H4 (cell line): ENCODE measurements around the gene MRFAP1L1. TPM values are rescaled to one million over a fixed set of nuclear protein-coding genes. Genes with fewer than 3 reads are reported as not detected.

ENCODE experiments used
- DNase-seq: peaks from one replicate; pipeline ENCODE4 v3.0.0-alpha.2; 2015; ENCODE audit warnings: low spot score
- total RNA-seq: library from RNA; depleted of rRNA; stranded (reverse); fragments of >200 nt; shearing (Covaris generic); gene quantifications from 2 replicates; pipeline ENCODE4 v1.2.3, GENCODE V29; 2014

MRFAP1L1 gene
- total RNA-seq, 1 experiment from 2014 or later: 118 TPM

- peak; percentile 91 for DNase-seq
Measured at GRCh38 chr4:6716018-6716911, 6.6 kb upstream of the MRFAP1L1 start, which contains the start of gene BLOC1S4. BLOC1S4 (plus strand) TSS chr4:6716174; CDS start chr4:6716210, 36 bp downstream.

DNA sequence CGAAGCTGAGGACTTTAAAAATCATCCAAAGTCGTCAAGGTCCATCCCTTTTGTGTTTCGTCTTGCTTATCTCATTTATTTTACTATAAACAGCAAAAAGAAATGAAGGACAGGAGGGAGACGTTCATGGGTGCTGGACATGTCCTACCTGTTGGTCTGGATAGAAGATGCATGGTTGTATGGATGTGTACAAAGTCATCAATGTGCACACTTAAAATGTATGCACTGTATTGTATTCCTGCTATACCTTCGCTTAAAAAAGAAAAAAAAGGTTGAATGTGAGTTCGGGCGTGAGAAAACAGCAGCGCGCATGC lies 6.0 kb upstream of the MRFAP1L1 start:
- no peak for DNase-seq

- no peak for DNase-seq
Measured at GRCh38 chr4:6714954-6715353, 5.3 kb upstream of the MRFAP1L1 start.

DNA sequence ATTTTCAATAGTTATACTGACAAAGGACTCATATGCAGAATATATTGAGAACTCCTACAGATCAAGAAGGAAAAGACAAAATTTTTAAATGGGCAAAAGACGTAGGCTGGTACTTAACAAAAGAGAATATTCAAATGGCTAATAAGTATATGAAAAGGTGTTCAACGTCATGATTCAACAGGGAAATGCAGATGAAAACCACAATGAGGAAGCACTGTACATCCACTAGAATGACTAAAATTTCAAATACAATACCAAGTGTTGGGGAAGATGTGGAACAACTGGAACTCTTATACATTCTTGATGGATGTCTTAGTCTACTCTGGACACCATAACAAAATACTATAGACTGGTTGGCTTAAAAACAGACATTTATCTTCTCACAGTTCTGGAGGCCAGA lies 1.3 kb upstream of the MRFAP1L1 start:
- DNase-seq: no peak

GRCh38 chr4:6710282-6710681 lies 617 bp upstream of the MRFAP1L1 start:
- DNase-seq: no peak

DNA sequence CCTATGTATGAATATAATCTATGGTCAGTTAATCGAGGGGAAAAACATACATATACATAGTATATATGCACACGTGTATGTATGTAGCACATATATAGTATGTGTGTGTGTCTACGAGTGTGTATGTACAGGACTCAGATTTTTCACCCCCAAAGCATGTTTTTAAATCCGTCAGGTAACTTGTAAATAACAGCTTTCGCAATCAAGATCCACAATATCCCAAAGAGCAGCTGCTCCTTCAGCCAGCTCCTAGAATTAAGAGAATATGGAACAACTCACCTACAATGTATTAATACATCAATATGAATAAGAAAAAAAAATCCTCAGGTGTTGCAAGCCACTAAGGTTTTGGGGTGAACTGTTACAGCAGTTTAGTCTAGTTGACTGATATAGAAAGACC lies 3.5 kb downstream of the MRFAP1L1 start:
- no peak for DNase-seq

DNA sequence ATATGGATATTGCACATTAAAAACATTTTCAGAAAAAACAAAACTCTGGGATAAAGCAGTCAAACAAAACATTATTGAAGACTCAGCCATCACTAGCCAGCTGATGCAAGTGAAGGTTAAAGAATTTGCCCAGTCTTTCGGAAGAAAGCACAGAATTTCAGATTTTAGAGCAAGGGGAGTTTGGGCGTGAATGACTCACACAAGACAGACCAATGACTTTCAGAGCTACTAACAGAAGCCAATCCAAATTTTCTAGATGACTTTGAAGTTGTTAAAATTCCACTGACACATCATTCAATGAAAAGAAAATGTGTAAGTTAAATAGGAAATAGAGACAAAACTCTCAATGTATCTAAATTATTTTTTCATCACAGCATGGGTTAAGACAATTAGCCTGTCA lies 4.0 kb downstream of the MRFAP1L1 start:
- DNase-seq: no peak

DNA sequence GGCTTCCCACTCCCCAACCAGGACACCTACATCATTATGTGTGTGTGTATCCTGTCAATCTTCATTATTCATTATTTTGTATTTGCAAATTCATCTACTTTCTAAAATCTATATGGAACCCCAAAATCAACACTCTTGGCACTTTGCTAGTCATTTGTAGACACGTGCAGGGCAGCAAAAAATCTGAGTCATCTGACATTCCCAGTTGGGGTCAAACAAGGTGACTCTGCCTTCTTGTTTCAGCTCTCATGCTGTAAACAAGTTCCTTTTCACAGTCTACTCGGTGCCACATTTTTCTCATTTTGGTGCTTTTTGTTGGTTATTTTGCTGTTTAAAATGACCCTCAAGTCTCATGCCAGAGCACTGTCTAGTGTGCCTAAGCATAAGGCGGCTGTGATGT lies 5.9 kb downstream of the MRFAP1L1 start:
- no peak for DNase-seq

- no peak for DNase-seq
Measured at GRCh38 chr4:6702761-6703160, 6.9 kb downstream of the MRFAP1L1 start.

DNA sequence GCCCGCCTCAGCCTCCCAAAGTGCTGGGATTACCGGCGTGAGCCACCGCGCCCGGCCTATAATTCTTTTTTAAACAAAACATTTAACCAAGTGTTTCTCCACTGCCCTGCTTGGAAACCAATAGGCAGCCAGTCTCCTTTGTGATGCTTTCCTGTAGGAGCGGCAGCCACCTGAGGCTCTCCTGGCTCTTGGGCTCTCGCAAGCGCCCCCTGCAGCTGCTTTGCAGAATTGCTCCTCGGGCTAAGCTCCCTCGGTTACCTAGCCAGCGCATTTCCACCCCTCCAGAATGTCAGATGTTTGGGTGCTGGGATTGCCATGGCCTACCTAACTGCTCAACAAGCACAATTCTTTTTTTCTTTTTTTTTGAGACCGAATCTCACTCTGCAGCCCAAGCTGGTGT lies 8.3 kb downstream of the MRFAP1L1 start:
- DNase-seq: no peak

DNA sequence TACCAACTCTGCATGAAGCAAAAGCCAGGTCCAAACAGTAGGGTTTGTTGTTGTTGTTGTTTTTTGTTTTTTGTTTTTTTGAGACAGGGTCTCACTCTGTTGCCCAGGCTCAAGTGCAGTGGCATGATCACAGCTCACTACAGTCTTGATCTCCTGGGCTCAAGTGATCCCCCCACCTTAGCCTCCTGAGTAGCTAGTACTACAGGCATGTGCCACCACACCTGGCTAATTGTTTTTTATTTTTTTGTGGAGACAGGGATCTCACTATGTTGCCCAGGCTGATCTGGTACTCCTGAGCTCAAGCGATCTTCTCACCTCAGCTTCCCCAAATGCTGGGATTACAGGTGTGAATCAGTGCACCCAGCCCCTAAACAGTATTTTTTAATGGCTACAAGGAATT lies 9.8 kb downstream of the MRFAP1L1 start:
- DNase-seq: no peak

- DNase-seq: no peak
Measured at GRCh38 chr4:6699388-6699787, 10.3 kb downstream of the MRFAP1L1 start.

DNA sequence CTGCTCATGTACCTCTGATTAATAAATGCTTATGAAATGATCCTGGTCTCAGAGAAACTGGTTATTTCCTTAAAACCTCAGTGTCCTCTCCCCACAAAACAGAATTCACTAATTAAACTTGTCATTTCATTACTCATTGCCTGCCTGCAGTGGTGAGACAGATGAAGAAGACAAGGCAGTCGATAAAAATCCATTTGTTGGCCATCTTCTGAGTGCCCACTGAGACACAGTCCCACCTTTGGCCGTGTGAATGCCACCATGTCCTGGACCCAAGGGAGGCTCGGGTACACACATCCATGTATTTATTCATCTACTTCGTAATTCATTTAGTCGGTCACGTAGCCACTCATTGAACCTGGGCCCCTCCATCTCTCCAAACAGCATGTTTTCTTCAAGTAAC lies 12.5 kb downstream of the MRFAP1L1 start:
- no peak for DNase-seq

DNA sequence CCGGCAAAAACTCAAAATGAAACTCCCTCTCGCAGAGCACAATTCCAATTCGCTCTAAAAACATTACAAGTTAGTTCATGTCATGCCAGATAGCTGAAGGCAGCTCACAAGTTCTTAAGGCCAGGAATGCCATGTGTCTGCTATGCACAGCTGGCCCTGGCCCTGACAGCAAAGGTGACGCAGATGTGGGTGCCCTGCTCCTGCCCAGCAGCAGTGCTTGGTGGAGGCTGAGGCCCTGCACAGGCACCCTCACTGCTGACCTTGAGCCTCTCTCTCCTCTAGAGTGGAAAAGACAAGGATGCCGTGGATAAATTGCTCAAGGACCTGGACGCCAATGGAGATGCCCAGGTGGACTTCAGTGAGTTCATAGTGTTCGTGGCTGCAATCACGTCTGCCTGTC lies 13.1 kb downstream of the MRFAP1L1 start:
- DNase-seq: no peak

DNA sequence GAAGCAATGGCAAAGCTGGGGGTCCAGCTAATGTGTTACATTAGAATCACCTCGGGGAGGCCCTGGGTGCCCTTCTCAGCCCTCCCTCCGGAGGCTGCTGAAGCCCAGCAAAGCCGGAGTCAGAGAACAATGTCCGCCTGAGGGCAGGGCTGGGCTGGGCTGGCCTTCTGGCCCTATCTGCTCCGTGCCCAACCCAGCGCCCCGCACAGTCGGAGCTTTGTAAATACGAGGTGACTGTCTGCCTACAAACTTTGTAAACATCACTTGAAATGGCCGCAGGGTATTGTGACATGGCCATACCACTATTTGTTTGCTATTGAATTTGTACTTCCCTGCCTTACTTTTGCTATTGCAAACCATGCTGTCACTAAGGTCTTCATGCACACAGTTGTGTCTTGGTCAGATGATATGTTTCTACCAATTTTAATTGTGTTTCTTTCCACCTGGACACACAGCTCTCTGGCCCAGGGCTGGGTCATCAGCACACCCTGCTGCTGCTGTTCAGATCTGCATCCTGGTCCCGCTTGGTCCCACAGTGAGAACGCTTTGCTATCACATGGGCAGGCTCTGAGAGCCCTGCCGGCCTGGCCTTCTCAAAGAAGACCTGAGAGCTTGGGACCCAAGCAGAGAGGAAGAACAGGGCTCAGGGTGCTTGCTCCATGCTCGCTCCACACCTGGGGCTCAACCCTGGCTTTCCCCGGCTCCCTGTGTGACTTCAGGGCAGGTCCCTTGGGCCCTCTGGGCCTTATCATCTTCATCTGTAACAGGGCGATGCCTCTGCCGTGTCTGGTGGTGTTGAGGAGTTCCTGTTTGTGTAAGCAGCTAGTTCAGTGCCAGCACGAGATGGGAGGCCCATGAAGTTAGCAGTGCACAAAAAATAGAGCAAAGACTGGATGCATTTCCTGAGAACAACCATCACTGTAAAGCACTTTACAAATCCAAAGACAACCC lies 13.7 kb downstream of the MRFAP1L1 start:
- peak; percentile 85 for DNase-seq

DNA sequence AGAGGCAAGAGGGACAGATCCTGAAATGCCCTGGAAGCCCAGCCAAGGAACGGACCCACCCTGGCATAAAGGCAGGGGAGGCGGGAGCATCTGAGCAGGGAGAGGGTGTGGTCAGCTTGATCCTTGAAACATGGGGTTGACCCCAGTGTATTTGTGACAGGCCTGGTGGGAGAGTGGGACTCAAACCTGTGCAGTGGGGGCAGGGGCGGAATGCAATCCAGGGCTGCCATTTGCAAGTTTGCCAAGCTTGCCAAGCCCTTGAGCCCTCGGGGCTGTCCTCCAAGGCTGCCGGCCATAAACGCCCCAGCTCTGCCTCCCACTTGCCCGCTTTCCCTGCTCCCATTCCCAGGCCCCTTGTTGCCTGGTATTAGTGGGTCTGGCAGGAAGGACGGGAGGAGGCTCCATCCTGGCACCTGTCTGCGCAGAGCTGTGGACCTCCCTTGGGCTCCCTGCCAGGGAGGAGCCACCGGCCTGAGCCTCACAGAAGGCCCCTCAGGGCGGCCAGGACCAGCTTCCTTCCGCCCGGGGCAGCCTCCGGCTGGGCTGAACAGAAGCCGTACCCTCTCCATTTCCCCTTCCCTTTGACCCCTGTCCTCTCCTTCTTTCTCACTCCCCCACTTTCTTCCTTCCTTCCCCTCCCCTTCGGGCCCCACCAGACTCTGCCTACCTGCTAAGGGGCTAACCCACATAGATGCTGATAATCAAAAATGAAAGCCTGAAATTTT lies 15.3 kb downstream of the MRFAP1L1 start:
- DNase-seq: no peak

DNA sequence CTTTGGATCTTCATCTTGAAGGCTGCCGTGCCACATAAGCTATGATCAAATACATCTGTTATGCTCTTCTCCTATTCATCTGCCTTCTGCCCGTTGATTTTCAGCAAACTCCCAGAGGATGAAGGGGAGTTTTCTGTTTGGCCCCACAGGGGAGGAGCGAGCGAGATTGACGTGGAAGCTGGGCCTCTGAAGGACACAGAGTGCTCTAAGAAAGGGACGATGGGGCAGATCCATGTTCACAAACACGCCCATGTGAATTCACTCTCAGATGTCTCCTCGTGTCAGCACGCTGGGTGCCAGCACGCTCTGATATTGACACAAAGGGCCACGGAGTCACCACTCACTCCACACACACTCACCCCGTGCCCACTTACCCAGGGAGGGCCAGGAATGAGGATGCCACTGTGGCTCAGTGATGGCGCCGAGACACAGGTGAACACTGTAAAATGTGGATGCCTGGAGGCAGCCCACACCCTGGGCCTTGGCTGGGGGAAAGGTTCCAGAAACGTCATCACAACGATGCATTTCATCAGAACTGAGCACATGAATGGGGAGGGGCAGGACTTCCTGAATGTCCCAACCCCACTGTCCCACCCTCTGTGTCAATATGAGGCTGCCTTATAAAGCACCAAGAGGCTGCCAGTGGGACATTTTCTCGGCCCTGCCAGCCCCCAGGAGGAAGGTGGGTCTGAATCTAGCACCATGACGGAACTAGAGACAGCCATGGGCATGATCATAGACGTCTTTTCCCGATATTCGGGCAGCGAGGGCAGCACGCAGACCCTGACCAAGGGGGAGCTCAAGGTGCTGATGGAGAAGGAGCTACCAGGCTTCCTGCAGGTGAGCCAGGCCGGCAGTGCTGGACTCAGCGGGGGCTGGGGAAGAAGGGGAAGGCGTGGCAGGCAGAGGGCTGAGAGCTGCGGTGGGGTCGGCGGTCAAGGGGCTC lies 16.2 kb downstream of the MRFAP1L1 start, which contains the start of gene S100P:
S100P (plus strand) TSS at position 648 of the 946 bp plus-strand sequence; CDS start at position 703, 55 bp downstream.
- DNase-seq: no peak

DNA sequence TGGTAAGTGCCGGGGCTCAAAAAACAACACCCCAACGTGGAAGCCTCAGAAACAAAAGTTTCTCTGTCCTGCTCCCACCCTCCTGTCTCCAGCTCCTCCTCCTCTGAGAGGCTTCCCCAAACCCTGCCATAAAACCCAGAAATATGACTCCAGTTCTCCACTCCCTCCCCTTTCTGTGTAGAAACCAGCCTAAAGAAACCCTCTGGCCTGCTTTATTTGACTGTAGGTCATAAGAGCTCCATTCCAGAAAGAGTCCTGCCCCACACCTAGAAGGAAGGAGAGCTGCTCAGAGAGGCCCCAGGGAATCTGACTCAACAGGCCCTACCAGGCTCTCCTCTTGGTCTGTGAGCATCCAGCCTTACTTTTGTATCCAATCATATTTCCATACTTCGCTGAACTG lies 16.9 kb downstream of the MRFAP1L1 start:
- no peak for DNase-seq

GRCh38 chr4:6692379-6692778 lies 17.3 kb downstream of the MRFAP1L1 start:
- no peak for DNase-seq

DNA sequence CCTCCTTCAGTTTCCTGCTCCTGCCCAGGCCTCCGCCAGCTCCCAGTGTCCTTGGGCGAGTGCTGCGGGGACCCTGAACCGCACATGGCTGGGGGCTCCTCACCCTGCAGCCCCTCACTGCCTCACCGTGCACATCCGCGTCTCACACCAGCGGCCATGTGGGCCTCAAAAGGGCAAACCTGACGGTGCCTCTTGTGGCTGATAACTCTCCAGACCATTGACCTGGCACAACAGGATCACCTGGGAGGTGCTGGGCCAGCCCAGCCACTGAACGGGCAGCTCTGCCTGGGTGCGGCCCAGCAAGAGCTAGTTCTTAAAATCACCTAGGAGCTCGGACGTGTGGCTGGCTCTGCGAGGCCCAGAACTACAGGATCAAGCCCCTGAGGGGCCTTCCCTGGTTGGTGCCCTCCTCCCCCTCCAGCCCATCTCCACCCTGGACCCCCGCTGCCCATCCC lies 20.1 kb downstream of the MRFAP1L1 start:
- DNase-seq: no peak
